Testis (tissue), 2 donors: ENCODE results near the gene ANKFY1.

Source experiments
- POLR2A ChIP-seq: fragments of 450-650 bp; IDR thresholded peaks from one replicate; pipeline ENCODE4 v1.6.1; 2017; ENCODE audit warnings: antibody characterized with exemption, mild to moderate bottlenecking, moderate library complexity
- TF ChIP-seq, protein P1 (sequence below), 3 experiments: fragments of 450-650 bp in 2 of 3; fragments of 200-600 bp in 1 of 3; sonication (generic) in 1 of 3; IDR thresholded peaks; one replicate each; pipeline ENCODE4 v1.5.1; 2016 to 2019; ENCODE audit warnings: antibody characterized with exemption in 3 of 3, mild to moderate bottlenecking in 2 of 3, moderate library complexity in 1 of 3

- no peak for TF ChIP-seq POLR2A
- TF ChIP-seq, protein P1, sequence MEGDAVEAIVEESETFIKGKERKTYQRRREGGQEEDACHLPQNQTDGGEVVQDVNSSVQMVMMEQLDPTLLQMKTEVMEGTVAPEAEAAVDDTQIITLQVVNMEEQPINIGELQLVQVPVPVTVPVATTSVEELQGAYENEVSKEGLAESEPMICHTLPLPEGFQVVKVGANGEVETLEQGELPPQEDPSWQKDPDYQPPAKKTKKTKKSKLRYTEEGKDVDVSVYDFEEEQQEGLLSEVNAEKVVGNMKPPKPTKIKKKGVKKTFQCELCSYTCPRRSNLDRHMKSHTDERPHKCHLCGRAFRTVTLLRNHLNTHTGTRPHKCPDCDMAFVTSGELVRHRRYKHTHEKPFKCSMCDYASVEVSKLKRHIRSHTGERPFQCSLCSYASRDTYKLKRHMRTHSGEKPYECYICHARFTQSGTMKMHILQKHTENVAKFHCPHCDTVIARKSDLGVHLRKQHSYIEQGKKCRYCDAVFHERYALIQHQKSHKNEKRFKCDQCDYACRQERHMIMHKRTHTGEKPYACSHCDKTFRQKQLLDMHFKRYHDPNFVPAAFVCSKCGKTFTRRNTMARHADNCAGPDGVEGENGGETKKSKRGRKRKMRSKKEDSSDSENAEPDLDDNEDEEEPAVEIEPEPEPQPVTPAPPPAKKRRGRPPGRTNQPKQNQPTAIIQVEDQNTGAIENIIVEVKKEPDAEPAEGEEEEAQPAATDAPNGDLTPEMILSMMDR (IDR thresholded peaks at IDR 0.05), result no peak
Observed at GRCh38 chr17:4119299-4119698, 144.5 kb downstream of the ANKFY1 start.
